Stomach (tissue), 9 donors: Measurements from ENCODE around the gene EMP1. TPM values are rescaled to one million over a fixed set of nuclear protein-coding genes. Genes with fewer than 3 reads are reported as not detected.
A peak's percentile ranks its signal among the peaks of the same experiment; 100 is the strongest.

Experiments
- DNase-seq, 2 donors: peaks; one replicate each; pipeline versions ENCODE4 v3.0.0 to v3.0.0-alpha.2; 2013 to 2019
- H3K27ac ChIP-seq, 5 donors: fragments of 200-600 bp in 4 of 5; sonication (generic) in 4 of 5; one replicate each; pipeline ENCODE4 v1.5.1; 2013 to 2019; ENCODE audit warnings: mild to moderate bottlenecking in 1 of 5, moderate library complexity in 1 of 5
- H3K27me3 ChIP-seq, 3 donors: fragments of 200-600 bp; sonication (generic); one replicate each; pipeline ENCODE4 v1.5.1; 2017 to 2019; ENCODE audit warnings: mixed run types in 1 of 3
- H3K36me3 ChIP-seq, 4 donors: fragments of 200-600 bp; sonication (generic); 1 replicate in 3 of 4; 2 replicates in 1 of 4; pipeline ENCODE4 v1.5.1; 2016 to 2019
- H3K4me1 ChIP-seq, 4 donors: fragments of 200-600 bp; sonication (generic); one replicate each; pipeline ENCODE4 v1.5.1; 2016 to 2019
- H3K4me3 ChIP-seq, 4 donors: fragments of 200-600 bp; sonication (generic) in 3 of 4; one replicate each; pipeline ENCODE4 v1.5.1; 2016 to 2019; ENCODE audit warnings: mild to moderate bottlenecking in 1 of 4
- H3K9me3 ChIP-seq, 4 donors: fragments of 200-600 bp; sonication (generic); one replicate each; pipeline ENCODE4 v1.5.1; 2016 to 2019
- EP300 ChIP-seq: sonication (generic); formaldehyde crosslinking; IDR thresholded peaks from one replicate; pipeline ENCODE4 v1.6.1; 2017; ENCODE audit warnings: antibody characterized with exemption
- POLR2A ChIP-seq, 4 donors: fragments of 450-650 bp; IDR thresholded peaks; one replicate each; pipeline ENCODE4 v1.6.1; 2016; ENCODE audit warnings: antibody characterized with exemption in 4 of 4, control low read depth in 2 of 4, mild to moderate bottlenecking in 1 of 4, moderate library complexity in 1 of 4
- POLR2AphosphoS5 ChIP-seq, 3 donors: sonication (generic); formaldehyde crosslinking; IDR thresholded peaks; one replicate each; pipeline ENCODE4 v1.6.1; 2016; ENCODE audit warnings: antibody characterized with exemption in 3 of 3
- WGBS, 5 donors: extraction: QIAGEN DNeasy Blood & Tissue Kit in 3 of 5; methylation state at CpG; one replicate each; pipeline versions ENCODE4 v1.1.5 to v1.1.7; 2013 to 2018; 5-methylcytosine and 5-hydroxymethylcytosine counted together
- intact Hi-C: fragments of 100-400 bp; cut with DNase I; formaldehyde crosslinking; loops from one replicate; pipeline ENCODE4 v1.15.1; 2023; ENCODE audit warnings: low total_unique reads
- polyA plus RNA-seq, 3 donors: library from polyadenylated mRNA; stranded (reverse); fragments of 200-250 nt; gene quantifications; one replicate each; pipeline ENCODE4 v1.2.3, GENCODE V29; 2013
- total RNA-seq, 5 donors: library from RNA; depleted of rRNA; stranded (reverse); fragments of >200 nt; gene quantifications; one replicate each; pipeline versions ENCODE4 v1.1.0 to v1.2.3, GENCODE V29; 2014 to 2016
- TF ChIP-seq, protein P1 (sequence below), 7 experiments: fragments of 450-650 bp in 4 of 7; fragments of 200-600 bp in 3 of 7; sonication (generic) in 3 of 7; IDR thresholded peaks; one replicate each; pipeline ENCODE4 v1.5.1; 2016 to 2019; ENCODE audit warnings: antibody characterized with exemption in 7 of 7, control low read depth in 2 of 7, mild to moderate bottlenecking in 1 of 7
- donor health status: healthy with polysubstance abuse.
- donor health status: Bipolar disorder and iron deficiency.
- donor health status: healthy.

Gene EMP1
- total and polyA plus RNA-seq, 8 donors: 6.2 to 209 (median 21.8) TPM

DNA sequence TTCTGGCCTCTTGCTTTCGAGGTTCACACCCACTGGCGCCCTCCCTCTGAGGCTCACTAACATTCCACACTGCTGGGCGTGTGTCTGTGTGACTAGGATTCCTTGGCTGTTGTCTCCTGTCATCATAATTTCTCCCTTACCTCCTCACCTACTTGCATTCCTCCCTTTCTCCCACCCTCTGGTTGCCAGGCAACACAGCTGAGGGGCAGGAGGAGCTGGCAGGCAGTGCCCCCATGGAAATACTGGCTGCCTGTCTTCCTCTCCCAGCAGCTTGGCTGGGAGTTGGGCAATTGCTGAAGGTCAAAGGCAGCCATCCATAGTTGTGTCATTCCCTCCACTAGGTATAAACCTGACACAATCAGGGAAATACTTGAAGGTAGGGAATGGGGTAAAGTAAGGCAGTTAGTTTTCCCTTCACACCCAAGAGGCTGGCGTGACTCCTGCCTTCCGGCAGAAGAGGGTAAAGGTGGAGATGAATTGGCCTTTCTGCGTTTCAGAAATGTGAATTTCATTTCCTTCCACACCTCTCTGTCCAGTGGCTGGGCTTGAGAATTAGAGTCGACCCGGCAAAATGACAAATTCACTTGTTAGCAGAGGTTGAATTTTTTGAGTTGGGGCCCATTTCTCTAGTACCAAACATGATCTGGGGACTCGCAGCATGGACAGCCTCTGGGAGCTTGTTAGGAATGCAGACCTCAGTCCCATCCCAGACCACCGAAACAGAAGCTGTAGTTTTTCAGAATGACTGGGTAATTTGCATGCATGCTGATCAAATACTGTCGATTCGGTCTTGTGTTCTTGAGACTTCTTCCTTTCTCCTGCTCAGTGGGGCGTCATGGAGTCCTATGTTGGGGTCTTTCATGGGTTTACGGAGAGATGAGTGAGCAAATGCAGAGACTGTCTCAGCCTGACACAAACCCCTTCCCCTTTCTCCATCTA is 24.3 kb upstream of the EMP1 start:
- DNase-seq: peak in 1 of 2 donors; percentile 71
- H3K4me3 ChIP-seq: no peak overlapping the region
- H3K4me1 ChIP-seq: peaks cover 0 to 11% (median 4%) of the 10 kb centered on the region in 4 donors
- H3K27ac ChIP-seq: peak overlapping the region in 3 of 5 donors; percentile 21 to 74 (median 64)
- WGBS, 5 donors: 81 to 85% (median 84%) methylated on average over 14 of the region's 14 CpGs
- no peaks in the 10 kb centered on the region for H3K27me3 ChIP-seq
- intact Hi-C loops: no loop called here
- TF ChIP-seq POLR2A (IDR thresholded peaks at IDR 0.05) (no peak), POLR2AphosphoS5 (IDR thresholded peaks at IDR 0.05) (no peak), EP300 (no peak)
- TF ChIP-seq, protein P1, sequence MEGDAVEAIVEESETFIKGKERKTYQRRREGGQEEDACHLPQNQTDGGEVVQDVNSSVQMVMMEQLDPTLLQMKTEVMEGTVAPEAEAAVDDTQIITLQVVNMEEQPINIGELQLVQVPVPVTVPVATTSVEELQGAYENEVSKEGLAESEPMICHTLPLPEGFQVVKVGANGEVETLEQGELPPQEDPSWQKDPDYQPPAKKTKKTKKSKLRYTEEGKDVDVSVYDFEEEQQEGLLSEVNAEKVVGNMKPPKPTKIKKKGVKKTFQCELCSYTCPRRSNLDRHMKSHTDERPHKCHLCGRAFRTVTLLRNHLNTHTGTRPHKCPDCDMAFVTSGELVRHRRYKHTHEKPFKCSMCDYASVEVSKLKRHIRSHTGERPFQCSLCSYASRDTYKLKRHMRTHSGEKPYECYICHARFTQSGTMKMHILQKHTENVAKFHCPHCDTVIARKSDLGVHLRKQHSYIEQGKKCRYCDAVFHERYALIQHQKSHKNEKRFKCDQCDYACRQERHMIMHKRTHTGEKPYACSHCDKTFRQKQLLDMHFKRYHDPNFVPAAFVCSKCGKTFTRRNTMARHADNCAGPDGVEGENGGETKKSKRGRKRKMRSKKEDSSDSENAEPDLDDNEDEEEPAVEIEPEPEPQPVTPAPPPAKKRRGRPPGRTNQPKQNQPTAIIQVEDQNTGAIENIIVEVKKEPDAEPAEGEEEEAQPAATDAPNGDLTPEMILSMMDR (IDR thresholded peaks at IDR 0.05): no peak
- H3K9me3 ChIP-seq: peaks cover 0 to 5% (median 0%) of the 10 kb centered on the region in 4 donors
- no peaks in the 10 kb centered on the region for H3K36me3 ChIP-seq

GRCh38 chr12:13173012-13173932 is 23.3 kb upstream of the EMP1 start:
- Histone ChIP-seq H3K36me3 (no peaks in the 10 kb centered on the region), H3K4me1 (peaks cover 0 to 13% (median 4%) of the 10 kb centered on the region in 4 donors), H3K27me3 (no peaks in the 10 kb centered on the region), H3K4me3 (no peak overlapping the region), H3K27ac (peak overlapping the region in 4 of 5 donors; percentile 52 to 74 (median 60)), H3K9me3 (no peaks in the 10 kb centered on the region)
- DNase-seq: peak; percentile 39 to 86
- intact Hi-C loops: no loop called here
- 50 to 60% (median 53%) methylated on average over 12 of the region's 12 CpGs for WGBS, 5 donors
- TF ChIP-seq POLR2A (IDR thresholded peaks at IDR 0.05): no peak
- TF ChIP-seq, protein P1 (IDR thresholded peaks at IDR 0.05): no peak
- no peak for TF ChIP-seq EP300
- peak in 1 of 3 donors; percentile 47 for TF ChIP-seq POLR2AphosphoS5 (IDR thresholded peaks at IDR 0.05)

DNA sequence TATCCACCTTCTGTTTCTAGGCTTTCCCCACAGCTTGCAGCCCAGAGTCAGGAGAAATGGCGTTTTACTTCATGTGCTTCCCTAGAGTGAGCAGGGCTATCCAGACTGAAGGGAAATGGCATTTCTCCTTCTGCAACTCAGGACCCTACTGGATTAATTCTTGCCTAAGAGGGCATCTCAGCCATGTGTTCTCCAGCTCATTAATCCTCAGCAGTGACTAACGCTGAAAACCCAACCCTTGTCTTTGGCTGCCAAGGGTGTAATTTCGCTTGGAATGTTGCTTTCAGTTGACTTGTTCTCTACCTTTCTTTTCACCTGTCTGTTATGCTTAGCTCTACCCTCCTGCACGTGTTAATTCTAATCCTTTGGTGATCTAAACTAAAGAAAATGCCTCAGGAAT is 21.0 kb upstream of the EMP1 start:
- Histone ChIP-seq H3K27me3 (no peaks in the 10 kb centered on the region), H3K27ac (no peak overlapping the region), H3K4me3 (no peak overlapping the region), H3K4me1 (peaks cover 7 to 31% (median 15%) of the 10 kb centered on the region in 4 donors), H3K9me3 (no peaks in the 10 kb centered on the region), H3K36me3 (no peaks in the 10 kb centered on the region)
- TF ChIP-seq, protein P1 (IDR thresholded peaks at IDR 0.05): no peak
- TF ChIP-seq POLR2AphosphoS5 (IDR thresholded peaks at IDR 0.05) (no peak), POLR2A (IDR thresholded peaks at IDR 0.05) (no peak), EP300 (no peak)
- intact Hi-C loops: no loop called here
- WGBS, 5 donors: 65 to 82% (median 73%) methylated on average over 4 of the region's 4 CpGs
- DNase-seq: peak in 1 of 2 donors; percentile 49

GRCh38 chr12:13176256-13176655 is 20.3 kb upstream of the EMP1 start:
- no peak for DNase-seq
- intact Hi-C loops: no loop called here
- Histone ChIP-seq H3K4me3 (no peak overlapping the region), H3K4me1 (peaks cover 7 to 31% (median 15%) of the 10 kb centered on the region in 4 donors), H3K27me3 (no peaks in the 10 kb centered on the region), H3K36me3 (no peaks in the 10 kb centered on the region), H3K27ac (no peak overlapping the region), H3K9me3 (no peaks in the 10 kb centered on the region)
- WGBS, 5 donors: 75 to 81% (median 79%) methylated on average over 4 of the region's 4 CpGs
- TF ChIP-seq POLR2AphosphoS5 (IDR thresholded peaks at IDR 0.05) (no peak), EP300 (no peak), POLR2A (IDR thresholded peaks at IDR 0.05) (no peak)
- TF ChIP-seq, protein P1 (IDR thresholded peaks at IDR 0.05): no peak
